NCI-H128 (cell line): ENCODE results near the gene PLEKHS1.

ENCODE experiments used
- DNase-seq: peaks from one replicate; lab custom pipeline; 2025; ENCODE audit not compliant: unreplicated experiment; lab: John Stamatoyannopoulos, UW

The PLEKHS1 gene

GRCh38 chr10:113751181-113751732 is at the start of gene PLEKHS1:
PLEKHS1 (plus strand) TSS chr10:113751682; CDS start chr10:113755278, 3,596 bp downstream.
- DNase-seq: no peak

GRCh38 chr10:113704637-113705343 is 46.7 kb upstream of the PLEKHS1 start:
- no peak for DNase-seq

GRCh38 chr10:113705344-113705652 is 46.2 kb upstream of the PLEKHS1 start:
- DNase-seq: no peak

- DNase-seq: no peak
Observed at GRCh38 chr10:113706623-113707022, 44.9 kb upstream of the PLEKHS1 start.

- no peak for DNase-seq
Observed at GRCh38 chr10:113708640-113709039, 42.8 kb upstream of the PLEKHS1 start.

GRCh38 chr10:113709221-113709838 is 42.2 kb upstream of the PLEKHS1 start:
- no peak for DNase-seq

GRCh38 chr10:113711142-113711541 is 40.3 kb upstream of the PLEKHS1 start:
- DNase-seq: no peak

- DNase-seq: no peak
Observed at GRCh38 chr10:113712024-113712423, 39.5 kb upstream of the PLEKHS1 start.

GRCh38 chr10:113712755-113713639 is 38.5 kb upstream of the PLEKHS1 start:
- DNase-seq: no peak

GRCh38 chr10:113713640-113713982 is 37.9 kb upstream of the PLEKHS1 start:
- DNase-seq: no peak

- DNase-seq: no peak
Observed at GRCh38 chr10:113716109-113716910, 35.2 kb upstream of the PLEKHS1 start.

GRCh38 chr10:113718969-113719822 is 32.3 kb upstream of the PLEKHS1 start:
- DNase-seq: no peak

GRCh38 chr10:113720386-113720785 is 31.1 kb upstream of the PLEKHS1 start:
- no peak for DNase-seq

- no peak for DNase-seq
Observed at GRCh38 chr10:113732160-113732881, 19.2 kb upstream of the PLEKHS1 start.

- no peak for DNase-seq
Observed at GRCh38 chr10:113732966-113733365, 18.5 kb upstream of the PLEKHS1 start.

GRCh38 chr10:113733635-113734034 is 17.8 kb upstream of the PLEKHS1 start:
- DNase-seq: no peak

GRCh38 chr10:113735913-113736312 is 15.6 kb upstream of the PLEKHS1 start:
- DNase-seq: no peak

- no peak for DNase-seq
Observed at GRCh38 chr10:113736576-113736975, 14.9 kb upstream of the PLEKHS1 start.

- DNase-seq: no peak
Observed at GRCh38 chr10:113739031-113739430, 12.5 kb upstream of the PLEKHS1 start.
